ENCODE results near the gene PRM3.

- TF ChIP-seq CTCF (IDR thresholded peaks at IDR 0.05) (no peak), EP300 (IDR thresholded peaks at IDR 0.05) (no peak), POLR2A (IDR thresholded peaks at IDR 0.05) (no peak)
These were observed 46.7 kb upstream of the PRM3 start for GRCh38 chr16:11320170-11320569.

All from gastroesophageal sphincter (tissue), 3 donors.